Caco-2 (cell line): ENCODE data around the gene ACOT12. TPM values are rescaled to one million over a fixed set of nuclear protein-coding genes. Genes with fewer than 3 reads are reported as not detected.

Experiments used
- BruUV-seq: library from RNA; stranded (reverse); fragments of 400-500 nt; replicated peaks from 2 replicates; lab custom pipeline; 2021; lab: Mats Ljungman, UMichigan
- CTCF ChIA-PET: fragments of 300-600 bp; sonication (Branson Sonifier 250); formaldehyde crosslinking; loops from one replicate; lab custom pipeline; 2022; ENCODE audit warnings: antibody characterized with exemption; lab: Charles Lee
- POLR2A ChIA-PET: fragments of 300-600 bp; sonication (Branson Sonifier 250); formaldehyde crosslinking; loops from one replicate; lab custom pipeline; 2022; ENCODE audit warnings: antibody characterized with exemption; lab: Charles Lee
- DNase-seq, 2 experiments: peaks; one replicate each; pipeline versions ENCODE4 v3.0.0 to v3.0.0-alpha.2; 2020 to 2022
- H3K27me3 ChIP-seq: replicated peaks from 2 replicates; pipeline ENCODE4 v1.6.0; 2011; ENCODE audit warnings: low read length; ENCODE audit not compliant: control insufficient read depth, insufficient read depth
- H3K36me3 ChIP-seq: 2 replicates; pipeline ENCODE4 v1.5.1; 2011; ENCODE audit warnings: low read length; ENCODE audit not compliant: control insufficient read depth, insufficient read depth
- H3K4me1 ChIP-seq: fragments of 250-450 bp; sonication (Bioruptor Pico); 2 replicates; pipeline ENCODE4 v1.5.1; 2020; ENCODE audit warnings: mild to moderate bottlenecking
- H3K4me3 ChIP-seq: 2 replicates; pipeline ENCODE4 v1.5.1; 2011; ENCODE audit warnings: low read depth, mild to moderate bottlenecking, control low read depth, low read length
- H3K9me3 ChIP-seq: fragments of 250-450 bp; sonication (Bioruptor Pico); 2 replicates; pipeline ENCODE4 v1.5.1; 2020; ENCODE audit warnings: mild to moderate bottlenecking, moderate library complexity
- H3K27ac Mint-ChIP-seq: one replicate; pipeline ENCODE4 v1.8.0; 2022; ENCODE audit warnings: mixed read lengths; ENCODE audit not compliant: unreplicated experiment
- H3K27me3 Mint-ChIP-seq: one replicate; pipeline ENCODE4 v1.8.0; 2022; ENCODE audit warnings: mixed read lengths; ENCODE audit not compliant: insufficient read depth, unreplicated experiment
- H3K36me3 Mint-ChIP-seq: one replicate; pipeline ENCODE4 v1.8.0; 2022; ENCODE audit warnings: mild to moderate bottlenecking, mixed read lengths; ENCODE audit not compliant: insufficient read depth, unreplicated experiment
- H3K4me1 Mint-ChIP-seq: one replicate; pipeline ENCODE4 v1.8.0; 2022; ENCODE audit warnings: low read depth, mixed read lengths; ENCODE audit not compliant: unreplicated experiment
- H3K4me3 Mint-ChIP-seq: one replicate; pipeline ENCODE4 v1.8.0; 2022; ENCODE audit warnings: mild to moderate bottlenecking, moderate library complexity, mixed read lengths; ENCODE audit not compliant: unreplicated experiment
- H3K9me3 Mint-ChIP-seq: one replicate; pipeline ENCODE4 v1.8.0; 2022; ENCODE audit warnings: mixed read lengths; ENCODE audit not compliant: unreplicated experiment
- CTCF ChIP-seq, 2 experiments: fragments of 200-600 bp in 1 of 2; IDR thresholded peaks; 1 replicate in 1 of 2; 2 replicates in 1 of 2; pipeline versions ENCODE4 v1.5.1 to v1.8.0; 2011 to 2022; ENCODE audit warnings: antibody characterized with exemption in 1 of 2, control low read depth in 1 of 2, inconsistent platforms in 1 of 2, low read depth in 1 of 2, low read length in 1 of 2, mild to moderate bottlenecking in 1 of 2, moderate library complexity in 1 of 2; ENCODE audit not compliant: insufficient read depth in 1 of 2, severe bottlenecking in 1 of 2, unreplicated experiment in 1 of 2
- intact Hi-C: fragments of 100-400 bp; cut with micrococcal nuclease; formaldehyde crosslinking; loops from one replicate; pipeline ENCODE4 v1.10.0; 2022; ENCODE audit not compliant: unreplicated experiment
- total RNA-seq: library from RNA; stranded (reverse); gene quantifications from 2 replicates; pipeline ENCODE4 v1.2.3, GENCODE V29; 2022

Gene ACOT12
- total RNA-seq, 1 experiment from 2014 or later, result 1.4 TPM

GRCh38 chr5:81326554-81326953 lies 67.4 kb downstream of the ACOT12 start:
- no peak overlapping the region for H3K27ac Mint-ChIP-seq
- H3K27me3 Mint-ChIP-seq, result no peaks in the 10 kb centered on the region
- H3K4me1 Mint-ChIP-seq, result no peaks in the 10 kb centered on the region
- CTCF ChIA-PET, result no interaction called here
- H3K4me1 ChIP-seq, result no peaks in the 10 kb centered on the region
- no peaks in the 10 kb centered on the region for H3K27me3 ChIP-seq
- H3K9me3 Mint-ChIP-seq, result no peaks in the 10 kb centered on the region
- POLR2A ChIA-PET, result no interaction called here
- H3K36me3 ChIP-seq, result no peaks in the 10 kb centered on the region
- no peak for DNase-seq
- no peak overlapping the region for H3K4me3 Mint-ChIP-seq
- no peak overlapping the region for H3K4me3 ChIP-seq
- TF ChIP-seq CTCF (IDR thresholded peaks at IDR 0.05; ENCODE audit: insufficient read depth in 1 of 2, low read depth in 1 of 2, low read length in 1 of 2, severe bottlenecking in 1 of 2, unreplicated experiment in 1 of 2), result no peak
- no TSS peak for BruUV-seq
- no peaks in the 10 kb centered on the region for H3K36me3 Mint-ChIP-seq
- intact Hi-C loops, result no loop called here
- H3K9me3 ChIP-seq, result no peaks in the 10 kb centered on the region

- Histone ChIP-seq H3K27me3 (no peaks in the 10 kb centered on the region), H3K4me3 (no peak overlapping the region), H3K9me3 (no peaks in the 10 kb centered on the region), H3K4me1 (no peaks in the 10 kb centered on the region), H3K36me3 (no peaks in the 10 kb centered on the region; the same call in 1 of the 2 replicates)
- intact Hi-C loops, result no loop called here
- peaks cover 18% of the 10 kb centered on the region for H3K36me3 Mint-ChIP-seq
- H3K27me3 Mint-ChIP-seq, result no peaks in the 10 kb centered on the region
- no TSS peak for BruUV-seq
- H3K4me3 Mint-ChIP-seq, result no peak overlapping the region
- DNase-seq, result no peak
- ChIA-PET POLR2A (no interaction called here), CTCF (no interaction called here)
- no peak overlapping the region for H3K27ac Mint-ChIP-seq
- TF ChIP-seq CTCF (IDR thresholded peaks at IDR 0.05; ENCODE audit: insufficient read depth in 1 of 2, low read depth in 1 of 2, low read length in 1 of 2, severe bottlenecking in 1 of 2, unreplicated experiment in 1 of 2), result no peak
- no peaks in the 10 kb centered on the region for H3K4me1 Mint-ChIP-seq
- no peaks in the 10 kb centered on the region for H3K9me3 Mint-ChIP-seq
Measured at GRCh38 chr5:81317536-81317935, 76.4 kb downstream of the ACOT12 start.

- BruUV-seq, result no TSS peak
- no peaks in the 10 kb centered on the region for H3K4me1 Mint-ChIP-seq
- Histone ChIP-seq H3K27me3 (no peaks in the 10 kb centered on the region), H3K4me3 (no peak overlapping the region), H3K4me1 (no peaks in the 10 kb centered on the region), H3K9me3 (no peaks in the 10 kb centered on the region), H3K36me3 (peaks cover 4% of the 10 kb centered on the region)
- intact Hi-C loops, result no loop called here
- ChIA-PET CTCF (no interaction called here), POLR2A (no interaction called here)
- no peaks in the 10 kb centered on the region for H3K9me3 Mint-ChIP-seq
- no peak for DNase-seq
- H3K27ac Mint-ChIP-seq, result no peak overlapping the region
- H3K27me3 Mint-ChIP-seq, result no peaks in the 10 kb centered on the region
- no peak for TF ChIP-seq CTCF (IDR thresholded peaks at IDR 0.05; ENCODE audit: insufficient read depth in 1 of 2, low read depth in 1 of 2, low read length in 1 of 2, severe bottlenecking in 1 of 2, unreplicated experiment in 1 of 2)
- peaks cover 27% of the 10 kb centered on the region for H3K36me3 Mint-ChIP-seq
- no peak overlapping the region for H3K4me3 Mint-ChIP-seq
Measured at GRCh38 chr5:81316571-81316970, 77.4 kb downstream of the ACOT12 start.
